HG02678 (cell line): ENCODE results near the gene RALGPS1.
A peak's percentile ranks its signal among the peaks of the same experiment; 100 is the strongest.

Experiments
- ATAC-seq: cut with Tn5 transposase; IDR thresholded peaks from one replicate; pipeline ENCODE4 v1.9.1; 2021; ENCODE audit warnings: mild to moderate bottlenecking, moderate library complexity; ENCODE audit not compliant: unreplicated experiment

The RALGPS1 gene

GRCh38 chr9:127233989-127234388 lies 319.4 kb downstream of the RALGPS1 start:
- ATAC-seq: no peak

DNA sequence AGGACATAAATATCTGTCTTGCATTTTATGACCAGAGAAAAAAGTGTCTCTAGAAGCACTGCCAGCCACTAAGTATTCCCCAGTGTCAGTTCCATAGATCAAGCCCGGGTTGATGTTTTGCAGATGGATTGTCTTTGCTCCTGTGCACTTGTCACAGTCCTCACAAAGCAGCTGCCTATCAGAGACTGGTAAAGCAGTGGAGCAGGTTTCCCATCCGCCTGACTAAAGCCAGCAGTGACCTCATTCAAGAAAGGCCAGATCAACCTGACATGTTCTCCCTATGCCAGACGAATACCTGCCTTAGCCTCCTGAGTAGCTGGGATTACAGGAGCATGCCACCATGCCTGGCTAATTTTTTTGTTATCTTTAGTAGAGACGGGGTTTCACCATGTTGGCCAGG lies 323.2 kb downstream of the RALGPS1 start:
- ATAC-seq: no peak

- no peak for ATAC-seq
These were observed 326.8 kb downstream of the RALGPS1 start for GRCh38 chr9:127241354-127241753.

- ATAC-seq: peak; percentile 100
These were observed 330.3 kb downstream of the RALGPS1 start for GRCh38 chr9:127244609-127245601.

DNA sequence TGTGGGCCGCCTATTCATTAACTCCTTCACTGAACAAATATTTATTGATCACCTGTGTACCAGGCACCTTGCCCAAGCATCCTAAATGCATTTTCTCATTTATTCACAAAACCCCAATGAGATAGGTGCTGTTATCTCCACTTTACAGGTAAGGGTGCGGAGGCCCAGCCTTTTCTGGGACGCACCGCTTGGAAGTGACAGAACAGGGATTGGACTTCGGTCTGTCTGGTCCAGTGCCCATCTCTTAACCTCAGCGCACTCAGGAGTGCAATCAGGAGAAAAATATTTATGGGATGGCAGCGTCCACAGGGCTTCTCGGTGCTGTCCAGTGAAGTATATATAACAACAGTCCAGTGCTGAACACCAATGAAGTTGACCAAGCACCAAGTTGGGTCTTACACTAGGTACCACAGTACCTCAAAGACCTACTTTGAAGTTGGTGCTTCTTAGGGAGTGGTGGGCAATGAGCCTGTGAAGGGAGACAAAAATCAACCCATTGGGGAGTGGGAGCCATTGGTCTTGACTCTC lies 331.1 kb downstream of the RALGPS1 start:
- ATAC-seq: no peak

- no peak for ATAC-seq
These were observed 333.7 kb downstream of the RALGPS1 start for GRCh38 chr9:127248241-127248640.

GRCh38 chr9:127249877-127250276 lies 335.3 kb downstream of the RALGPS1 start:
- no peak for ATAC-seq

- no peak for ATAC-seq
These were observed 336.4 kb downstream of the RALGPS1 start for GRCh38 chr9:127250896-127251391.

- ATAC-seq: no peak
These were observed 338.1 kb downstream of the RALGPS1 start for GRCh38 chr9:127252410-127253318.

- ATAC-seq: no peak
These were observed 338.9 kb downstream of the RALGPS1 start for GRCh38 chr9:127253446-127253845.

DNA sequence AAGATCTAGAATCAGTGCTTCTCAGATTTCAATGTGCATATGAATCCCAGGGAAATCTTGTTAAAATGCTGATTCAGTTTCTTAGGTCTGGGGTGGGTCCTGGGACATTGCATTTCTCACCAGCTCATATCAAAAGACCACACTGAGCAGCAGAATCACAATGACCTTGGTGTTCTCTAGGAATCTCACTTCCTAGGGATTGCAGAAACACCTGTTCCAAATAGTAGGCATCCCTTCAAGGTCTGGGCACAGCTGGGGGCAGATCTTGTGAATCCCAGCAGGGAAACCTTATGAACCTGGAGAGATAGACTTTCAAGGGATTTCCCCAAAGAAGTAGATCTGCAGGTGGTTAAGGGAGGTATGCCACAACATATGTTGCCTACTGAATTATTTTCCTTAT lies 341.1 kb downstream of the RALGPS1 start:
- no peak for ATAC-seq

- no peak for ATAC-seq
These were observed 341.7 kb downstream of the RALGPS1 start for GRCh38 chr9:127256324-127256723.

DNA sequence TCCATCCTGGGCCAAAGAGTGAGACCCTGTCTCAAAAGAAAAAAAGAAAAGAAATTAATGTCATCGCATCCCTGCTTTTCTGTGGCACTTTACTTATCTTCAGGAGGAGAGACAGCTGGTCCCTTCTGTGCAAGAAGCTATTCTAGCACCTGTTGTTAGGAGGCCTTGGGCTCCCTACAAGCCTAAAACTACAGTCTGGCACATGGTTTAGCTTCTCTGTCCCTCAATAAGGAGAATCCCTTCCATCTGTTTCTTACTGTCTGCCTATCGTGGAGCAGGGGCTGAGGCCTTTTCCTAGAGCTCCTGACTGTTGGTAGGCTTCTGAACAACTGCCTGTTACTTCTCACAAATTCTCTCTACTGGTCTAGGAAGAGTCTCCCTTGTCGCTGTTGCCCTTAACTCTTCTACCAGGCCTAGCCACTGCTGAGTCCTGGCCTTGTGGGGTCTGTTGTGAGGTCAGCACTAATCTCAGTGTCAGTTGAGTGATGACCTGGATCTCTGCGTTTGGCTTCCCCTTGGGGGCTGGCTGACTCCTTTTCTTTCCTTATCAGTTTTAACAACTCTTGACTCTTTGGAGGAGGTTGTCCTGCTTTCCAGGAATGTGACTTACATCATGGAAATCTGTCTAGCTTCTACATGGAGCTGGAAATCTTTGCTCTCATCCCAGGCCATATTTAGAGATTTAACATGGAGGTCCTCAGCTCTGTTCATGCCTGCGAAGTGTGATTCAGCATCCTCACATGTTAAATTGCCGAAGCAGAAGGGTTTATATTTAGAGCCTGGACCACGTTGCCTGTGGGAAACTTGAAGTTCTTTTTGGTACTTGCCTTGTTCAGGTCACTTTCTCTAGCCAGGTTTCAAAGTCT lies 344.3 kb downstream of the RALGPS1 start:
- ATAC-seq: no peak

- no peak for ATAC-seq
These were observed 348.0 kb downstream of the RALGPS1 start for GRCh38 chr9:127262602-127263001.

DNA sequence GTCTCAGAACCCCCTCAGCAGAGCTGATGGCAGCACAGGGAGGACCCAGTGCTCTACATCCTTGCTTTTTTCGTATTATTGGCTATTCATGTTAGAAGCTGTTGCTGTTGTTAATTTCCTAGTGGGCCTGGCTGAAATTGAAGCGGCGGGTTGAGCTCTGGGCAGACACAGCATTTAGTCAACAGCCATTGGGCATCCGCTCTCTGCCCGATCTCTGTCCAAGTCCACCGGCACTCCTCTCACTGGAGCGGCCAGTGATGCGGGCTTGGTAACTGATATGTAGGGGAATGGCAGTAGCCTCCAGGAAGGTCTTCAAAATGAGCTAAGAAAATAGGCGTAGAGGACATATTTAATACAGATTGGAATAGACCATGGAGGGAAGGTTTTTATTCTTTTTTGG lies 348.7 kb downstream of the RALGPS1 start:
- ATAC-seq: no peak

DNA sequence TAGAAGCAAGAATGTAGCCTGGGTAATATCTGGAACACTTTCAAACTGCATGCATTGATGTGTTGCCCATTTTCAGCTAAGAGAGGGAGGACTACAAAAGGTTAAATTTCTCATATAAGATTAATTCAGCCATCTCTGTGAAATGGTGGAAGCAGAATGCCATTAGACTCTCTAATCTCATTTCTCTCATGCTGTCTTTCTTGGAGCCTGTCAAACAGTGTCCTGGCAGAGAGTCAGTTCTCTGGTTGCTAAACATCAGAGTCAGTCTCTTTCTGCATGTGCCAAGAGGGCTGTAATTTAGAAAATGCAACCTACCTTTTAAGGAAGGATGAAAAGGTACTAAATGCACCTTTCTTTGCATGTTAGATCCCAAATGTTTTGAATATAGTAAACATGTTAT lies 349.1 kb downstream of the RALGPS1 start:
- no peak for ATAC-seq

DNA sequence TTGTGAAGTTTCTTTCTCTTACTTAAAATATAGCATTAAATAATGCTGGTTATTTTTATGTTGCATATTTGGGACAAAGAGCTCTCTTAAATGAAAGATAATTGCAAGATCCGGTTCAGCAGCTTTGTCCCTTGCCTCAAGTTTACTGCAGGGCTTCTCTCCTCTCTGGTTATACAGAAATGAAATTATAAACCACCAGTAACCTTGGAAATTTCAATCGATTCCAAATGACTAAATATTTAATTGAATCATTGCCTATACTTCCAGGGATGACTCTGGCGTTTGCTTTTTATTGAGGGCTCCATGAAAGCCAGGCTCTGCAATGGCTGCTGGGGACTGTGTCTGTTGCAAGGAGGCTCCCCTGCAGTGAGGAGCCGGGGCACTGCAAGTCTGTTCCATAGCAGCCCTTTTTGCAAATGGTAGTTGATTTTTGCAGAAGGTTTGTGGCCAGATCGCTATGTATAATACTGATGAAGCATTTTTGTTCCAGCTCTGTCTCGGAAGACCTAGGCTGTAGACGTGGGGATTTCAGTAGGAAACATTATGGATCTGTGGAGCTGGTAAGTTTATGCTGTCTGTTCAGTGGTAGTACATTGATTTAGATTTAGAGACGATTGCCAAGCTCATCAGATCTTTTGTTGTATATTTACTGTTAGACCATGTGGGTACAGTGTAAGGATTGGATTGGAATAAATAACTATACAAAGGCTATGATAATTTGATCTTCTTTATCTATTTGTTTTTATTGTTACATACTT lies 350.1 kb downstream of the RALGPS1 start, which contains the start of gene GARNL3:
Gene GARNL3 (plus strand): TSS at position 313 of the 758 bp plus-strand sequence. CDS start 104 bp downstream, at position 417.
- no peak for ATAC-seq

GRCh38 chr9:127267793-127268525 lies 353.4 kb downstream of the RALGPS1 start:
- ATAC-seq: no peak

- no peak for ATAC-seq
These were observed 354.9 kb downstream of the RALGPS1 start for GRCh38 chr9:127269449-127269848.
